AG09319 (cell line): ENCODE measurements around the gene OPCML.

Experiments
- DNase-seq: peaks from one replicate; pipeline ENCODE4 v3.0.0-alpha.2; 2010; ENCODE audit warnings: low read depth; ENCODE audit errors: extremely low read depth
- CTCF ChIP-seq: IDR thresholded peaks from 2 replicates; pipeline ENCODE4 v1.5.1; 2011; ENCODE audit warnings: low read depth, mild to moderate bottlenecking, inconsistent platforms, low read length, moderate library complexity

Gene OPCML

DNA sequence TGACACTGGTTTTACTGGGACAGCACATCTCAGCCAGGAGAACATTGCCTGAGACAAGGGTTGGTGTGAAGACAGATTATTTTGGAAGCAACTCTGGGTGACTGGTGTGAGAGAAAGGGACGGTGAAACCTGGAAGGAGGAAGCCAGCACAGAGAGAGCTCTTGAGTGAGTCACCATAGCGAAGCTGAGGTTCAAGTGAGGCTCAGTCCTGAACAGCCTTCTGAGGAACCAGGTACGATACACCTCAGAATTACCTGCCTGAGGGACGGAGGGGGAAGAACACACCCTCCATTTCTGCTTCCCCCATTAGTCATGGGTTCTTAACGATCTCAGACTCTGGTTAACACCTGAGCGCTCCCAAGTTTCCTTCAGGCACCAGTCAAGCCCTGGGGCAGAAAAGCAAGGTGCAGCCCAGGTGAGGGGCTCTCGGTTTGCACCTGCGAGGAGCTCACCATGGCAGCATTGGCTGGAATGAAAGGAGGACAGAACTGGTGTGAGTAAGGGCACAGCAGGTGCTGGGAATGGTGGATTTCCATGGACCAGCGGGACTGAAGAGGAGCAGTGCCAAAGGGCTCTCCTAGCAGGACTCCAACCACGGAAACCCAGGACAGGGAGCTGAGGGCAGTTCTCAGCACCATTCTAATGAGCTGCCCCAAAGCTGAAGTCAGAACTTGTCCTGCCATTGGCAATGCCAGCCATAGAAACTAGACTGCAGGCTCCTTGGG lies 459.3 kb downstream of the OPCML start:
- no peak for DNase-seq
- TF ChIP-seq CTCF, result no peak

DNA sequence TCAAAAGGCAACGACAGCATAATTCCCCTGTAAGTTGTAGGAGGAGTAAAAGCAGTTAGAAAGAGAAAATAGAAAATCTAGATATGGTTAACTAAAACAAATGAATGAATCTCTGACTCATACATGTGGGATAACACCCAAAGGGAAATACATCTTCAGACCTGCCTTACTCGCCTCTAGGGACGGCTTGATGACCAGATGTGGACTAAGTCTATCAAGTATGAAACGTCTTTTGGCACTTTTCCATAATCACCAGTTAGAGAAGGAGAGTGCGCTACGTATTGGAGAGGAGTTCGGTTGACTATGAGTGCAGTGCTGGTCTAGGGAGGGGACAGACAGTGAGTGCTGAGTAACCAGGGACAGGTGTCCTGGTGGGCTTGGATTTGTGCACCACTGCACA lies 459.9 kb downstream of the OPCML start:
- no peak for TF ChIP-seq CTCF
- no peak for DNase-seq

DNA sequence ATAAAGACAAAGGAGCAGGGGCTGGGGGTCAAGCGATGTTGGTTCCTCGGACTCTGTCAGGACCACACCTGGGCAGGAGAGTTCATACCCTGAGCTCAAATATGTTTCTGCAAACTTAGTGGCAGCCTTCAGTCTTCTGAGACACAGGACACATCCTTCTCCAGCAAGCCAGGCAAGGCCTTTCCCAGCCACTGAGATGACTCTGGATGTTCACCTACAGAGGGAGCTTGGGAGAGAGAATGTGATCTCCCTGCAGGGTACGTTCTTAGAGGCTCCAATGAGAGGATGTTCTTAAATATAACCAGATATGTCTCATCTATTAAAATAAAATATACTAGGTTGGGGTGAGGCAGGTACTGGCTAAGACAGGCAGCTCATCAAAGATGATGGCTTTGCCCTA lies 461.5 kb downstream of the OPCML start:
- no peak for TF ChIP-seq CTCF
- no peak for DNase-seq

DNA sequence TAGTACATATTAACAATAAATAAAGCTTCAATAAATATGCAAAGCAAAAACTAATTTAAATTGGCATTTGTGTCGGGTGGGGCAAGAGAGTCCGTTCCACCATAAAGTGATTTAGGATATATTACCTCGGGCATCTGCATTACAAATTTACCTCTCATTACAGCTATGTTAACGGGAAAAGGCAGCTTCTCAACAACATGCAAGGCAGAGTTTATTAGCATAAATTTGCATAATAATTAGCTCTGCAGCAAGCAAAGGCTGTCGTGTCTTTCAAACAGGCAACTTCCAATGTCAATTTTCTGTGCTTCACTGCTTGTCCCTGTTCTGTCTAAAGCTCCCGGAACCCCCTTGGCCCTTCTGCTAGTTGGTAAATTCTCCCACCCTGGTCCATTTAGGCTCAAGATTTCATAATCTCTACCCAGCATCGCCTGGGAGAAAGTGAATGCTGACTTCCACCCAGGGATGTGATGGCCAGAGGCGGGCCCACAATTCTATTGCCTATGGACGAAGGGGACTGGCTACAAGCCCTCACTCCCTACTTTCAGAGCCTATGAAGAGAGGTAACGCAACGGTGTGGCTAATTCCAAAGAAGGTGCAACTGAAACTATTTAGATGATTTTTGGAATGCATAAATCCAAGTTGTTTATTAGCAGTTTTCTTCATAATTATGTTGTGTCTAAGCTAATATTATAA lies 462.1 kb downstream of the OPCML start:
- no peak for TF ChIP-seq CTCF
- no peak for DNase-seq

DNA sequence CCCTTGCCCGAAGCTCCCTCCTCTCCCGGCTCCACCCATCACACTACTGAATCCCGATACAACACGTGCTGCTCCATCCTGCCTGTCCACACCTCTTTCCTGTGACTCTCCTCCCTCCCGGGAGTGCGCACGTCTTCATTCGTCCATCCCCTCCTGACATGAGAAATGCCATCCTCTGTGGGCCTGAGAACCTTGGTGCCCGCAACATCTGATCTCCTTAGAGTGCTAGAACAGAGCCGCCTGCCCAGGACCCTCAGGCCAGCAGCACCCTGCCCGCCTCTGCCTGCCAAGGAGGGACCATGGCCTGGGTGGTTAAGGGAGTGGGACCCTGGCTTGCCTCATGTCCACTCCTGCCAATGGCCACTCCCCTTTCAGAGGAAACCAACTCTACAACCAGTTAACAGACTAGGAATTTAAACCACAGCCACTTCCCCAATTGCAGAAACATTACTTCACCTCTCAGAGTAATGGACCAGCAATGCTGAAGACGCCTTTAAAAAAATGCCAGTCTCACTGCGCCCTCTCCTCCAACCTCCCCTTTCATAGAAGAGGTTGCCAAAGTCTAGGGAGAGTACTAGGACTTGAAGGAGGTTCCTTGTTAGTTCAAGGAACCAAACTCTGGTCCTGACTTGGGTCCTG lies 466.3 kb downstream of the OPCML start:
- no peak for DNase-seq
- TF ChIP-seq CTCF, result no peak

DNA sequence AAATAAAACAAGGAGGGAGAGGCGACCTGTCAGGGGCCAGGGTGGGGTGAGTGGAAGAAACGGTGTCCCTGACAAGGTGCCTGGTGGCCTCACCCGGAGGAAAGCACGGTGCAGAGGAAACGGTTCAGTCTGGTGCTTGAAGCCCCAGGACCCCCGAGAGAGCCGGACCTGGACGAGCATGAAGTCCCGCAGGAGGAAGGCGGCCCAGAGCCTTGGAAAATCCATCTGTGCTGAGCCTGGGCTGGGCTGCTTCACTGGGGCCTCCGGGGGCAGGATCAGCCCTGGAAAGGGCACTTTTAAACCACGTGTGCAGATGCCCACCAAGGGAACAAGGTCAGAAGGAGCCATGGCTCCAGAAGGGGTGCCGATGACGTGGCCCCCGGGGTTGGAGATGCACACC lies 467.3 kb downstream of the OPCML start:
- DNase-seq, result no peak
- no peak for TF ChIP-seq CTCF
